ENCODE results near the gene ABCA4.

The ABCA4 gene

GRCh38 chr1:93967306-93967705, 153.6 kb downstream of the ABCA4 start:
- POLR2A ChIA-PET, result no interaction called here
- Histone ChIP-seq H3K27ac (ENCODE audit: extremely low read depth, low read depth, low read length) (no peak overlapping the region), H3K36me3 (ENCODE audit: control insufficient read depth in 2 of 2, insufficient read depth in 1 of 2, low read length in 2 of 2) (no peaks in the 10 kb centered on the region), H3K4me1 (ENCODE audit: control insufficient read depth, insufficient read depth, low read length) (no peaks in the 10 kb centered on the region), H3K9me3 (ENCODE audit: control insufficient read depth, insufficient read depth, low read depth, low read length) (no peaks in the 10 kb centered on the region), H3K4me3 (ENCODE audit: low read depth, low read length) (no peak overlapping the region)
- CTCF ChIA-PET, result interaction anchor here (1.0 kb wide), 1 partner anchor 16 kb away, joined by 3 read pairs; no protein-coding TSS in a partner anchor
- TF ChIP-seq, protein P1, sequence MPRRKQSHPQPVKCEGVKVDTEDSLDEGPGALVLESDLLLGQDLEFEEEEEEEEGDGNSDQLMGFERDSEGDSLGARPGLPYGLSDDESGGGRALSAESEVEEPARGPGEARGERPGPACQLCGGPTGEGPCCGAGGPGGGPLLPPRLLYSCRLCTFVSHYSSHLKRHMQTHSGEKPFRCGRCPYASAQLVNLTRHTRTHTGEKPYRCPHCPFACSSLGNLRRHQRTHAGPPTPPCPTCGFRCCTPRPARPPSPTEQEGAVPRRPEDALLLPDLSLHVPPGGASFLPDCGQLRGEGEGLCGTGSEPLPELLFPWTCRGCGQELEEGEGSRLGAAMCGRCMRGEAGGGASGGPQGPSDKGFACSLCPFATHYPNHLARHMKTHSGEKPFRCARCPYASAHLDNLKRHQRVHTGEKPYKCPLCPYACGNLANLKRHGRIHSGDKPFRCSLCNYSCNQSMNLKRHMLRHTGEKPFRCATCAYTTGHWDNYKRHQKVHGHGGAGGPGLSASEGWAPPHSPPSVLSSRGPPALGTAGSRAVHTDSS (tag by site-specific recombination; IDR thresholded peaks at IDR 0.05), result no peak
- TF ChIP-seq PATZ1 (tag by site-specific recombination; IDR thresholded peaks at IDR 0.05) (no peak), FEZF1 (tag by site-specific recombination; IDR thresholded peaks at IDR 0.05) (no peak), ZNF302 (tag by site-specific recombination; IDR thresholded peaks at IDR 0.05; ENCODE audit: low read depth) (no peak), ZNF600 (tag by site-specific recombination; IDR thresholded peaks at IDR 0.05) (no peak), ZNF707 (tag by site-specific recombination; IDR thresholded peaks at IDR 0.05) (no peak), ZNF654 (tag by site-specific recombination; IDR thresholded peaks at IDR 0.05; ENCODE audit: low read depth) (no peak), ZSCAN23 (tag by site-specific recombination; IDR thresholded peaks at IDR 0.05) (no peak), KLF9 (tag by site-specific recombination; IDR thresholded peaks at IDR 0.05; ENCODE audit: low read depth) (no peak)

- Histone ChIP-seq H3K27ac (ENCODE audit: extremely low read depth, low read depth, low read length) (no peak overlapping the region), H3K9me3 (ENCODE audit: control insufficient read depth, insufficient read depth, low read depth, low read length) (no peaks in the 10 kb centered on the region), H3K4me3 (ENCODE audit: low read depth, low read length) (no peak overlapping the region), H3K36me3 (ENCODE audit: control insufficient read depth in 2 of 2, insufficient read depth in 1 of 2, low read length in 2 of 2) (no peaks in the 10 kb centered on the region), H3K4me1 (ENCODE audit: control insufficient read depth, insufficient read depth, low read length) (no peaks in the 10 kb centered on the region)
- CTCF ChIA-PET, result interaction anchor here (0.6 kb wide), 1 partner anchor 59 kb away, joined by 3 read pairs; no protein-coding TSS in a partner anchor
- POLR2A ChIA-PET, result no interaction called here
- TF ChIP-seq ZNF112 (tag by site-specific recombination; IDR thresholded peaks at IDR 0.05), result no peak
- TF ChIP-seq ZBTB21 (tag by site-specific recombination; IDR thresholded peaks at IDR 0.05), result peak; percentile 78
- 0 out of 2 replicates have a peak, but pooled peaks have one; percentile 27 for TF ChIP-seq SCRT2 (tag by site-specific recombination; IDR thresholded peaks at IDR 0.05)
- no peak for TF ChIP-seq ZNF324 (tag by site-specific recombination; IDR thresholded peaks at IDR 0.05)
- TF ChIP-seq GLIS1 (tag by site-specific recombination; IDR thresholded peaks at IDR 0.05), result peak; percentile 61; the same call in 1 of the 2 replicates
- no peak for TF ChIP-seq PRDM1 (tag by site-specific recombination; IDR thresholded peaks at IDR 0.05)
- no peak for TF ChIP-seq OSR2 (tag by site-specific recombination; IDR thresholded peaks at IDR 0.05)
- TF ChIP-seq PRDM6 (tag by site-specific recombination; IDR thresholded peaks at IDR 0.05), result no peak
- TF ChIP-seq ZNF600 (tag by site-specific recombination; IDR thresholded peaks at IDR 0.05), result 0 out of 2 replicates have a peak, but pooled peaks have one; percentile 33
- TF ChIP-seq, protein P2, sequence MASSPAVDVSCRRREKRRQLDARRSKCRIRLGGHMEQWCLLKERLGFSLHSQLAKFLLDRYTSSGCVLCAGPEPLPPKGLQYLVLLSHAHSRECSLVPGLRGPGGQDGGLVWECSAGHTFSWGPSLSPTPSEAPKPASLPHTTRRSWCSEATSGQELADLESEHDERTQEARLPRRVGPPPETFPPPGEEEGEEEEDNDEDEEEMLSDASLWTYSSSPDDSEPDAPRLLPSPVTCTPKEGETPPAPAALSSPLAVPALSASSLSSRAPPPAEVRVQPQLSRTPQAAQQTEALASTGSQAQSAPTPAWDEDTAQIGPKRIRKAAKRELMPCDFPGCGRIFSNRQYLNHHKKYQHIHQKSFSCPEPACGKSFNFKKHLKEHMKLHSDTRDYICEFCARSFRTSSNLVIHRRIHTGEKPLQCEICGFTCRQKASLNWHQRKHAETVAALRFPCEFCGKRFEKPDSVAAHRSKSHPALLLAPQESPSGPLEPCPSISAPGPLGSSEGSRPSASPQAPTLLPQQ (tag by site-specific recombination; IDR thresholded peaks at IDR 0.05), result no peak
- TF ChIP-seq SP7 (tag by site-specific recombination; IDR thresholded peaks at IDR 0.05), result no peak
- TF ChIP-seq ZNF426 (tag by site-specific recombination; IDR thresholded peaks at IDR 0.05), result no peak
- TF ChIP-seq IKZF3 (tag by site-specific recombination; IDR thresholded peaks at IDR 0.05), result no peak
- TF ChIP-seq SALL2 (tag by site-specific recombination; IDR thresholded peaks at IDR 0.05; ENCODE audit: borderline replicate concordance), result no peak
- no peak for TF ChIP-seq ZNF548 (tag by site-specific recombination; IDR thresholded peaks at IDR 0.05)
- peak; percentile 82 for TF ChIP-seq ATF2 (tag by site-specific recombination; IDR thresholded peaks at IDR 0.05; ENCODE audit: low read depth)
These were observed 155.1 kb downstream of the ABCA4 start for GRCh38 chr1:93965888-93966287.

All from HEK293 (cell line).